K562 (cell line): Measurements from ENCODE around the gene WDR70. TPM values are rescaled to one million over a fixed set of nuclear protein-coding genes. Genes with fewer than 3 reads are reported as not detected.

Source experiments
- ATAC-seq: fragments of 200-7000 bp; cut with Tn5 transposase; 3 replicates; pipeline ENCODE4 v1.9.1; 2020; ENCODE audit warnings: moderate library complexity
- BruUV-seq: library from RNA; stranded (reverse); fragments of 400-500 nt; replicated peaks from 2 replicates; lab custom pipeline; 2021; lab: Mats Ljungman, UMichigan
- CTCF ChIA-PET: fragments of 300-600 bp; formaldehyde crosslinking; extraction: SDS; loops from one replicate; lab custom pipeline; 2021; ENCODE audit warnings: low intra/inter-chr PET ratio; lab: Yijun Ruan, JAX
- POLR2A ChIA-PET: fragments of 300-600, 350-650 bp; sonication (Branson Sonifier 250); formaldehyde crosslinking; extraction: SDS; loops from one replicate; lab custom pipeline; 2021; ENCODE audit warnings: antibody characterized with exemption, inconsistent platforms; lab: Yijun Ruan, JAX
- DNase-seq, 4 experiments: peaks; one replicate each; pipeline versions ENCODE4 v3.0.0 to v3.0.0-alpha.2; 2011 to 2018; ENCODE audit warnings: low spot score in 3 of 4, mixed read lengths in 3 of 4; ENCODE audit errors: extremely low read depth in 1 of 4
- FAIRE-seq: peaks from 2 replicates; lab custom pipeline; 2011; peaks lifted over from hg19 to GRCh38; lab: Jason Lieb, UNC
- H2AFZ ChIP-seq: 2 replicates; pipeline ENCODE4 v1.6.0; 2011; ENCODE audit warnings: low read depth, low read length, control low read depth, inconsistent platforms
- H3K27ac ChIP-seq: fragments of 200-600 bp; 3 replicates; pipeline ENCODE4 v1.8.0; 2011; ENCODE audit warnings: low read depth, mild to moderate bottlenecking, control low read depth, inconsistent platforms, low read length, moderate library complexity, mixed read lengths; ENCODE audit errors: extremely low read depth
- H3K27me3 ChIP-seq, 2 experiments: fragments of 300-600 bp in 1 of 2; 2 replicates in 1 of 2; 3 replicates in 1 of 2; pipeline versions ENCODE4 v1.6.0 to v1.8.0; 2011; ENCODE audit warnings: inconsistent platforms in 2 of 2, low read length in 2 of 2, mild to moderate bottlenecking in 1 of 2, mixed read lengths in 1 of 2, moderate library complexity in 1 of 2; ENCODE audit not compliant: control insufficient read depth in 2 of 2, insufficient read depth in 2 of 2
- H3K36me3 ChIP-seq: fragments of 300-600 bp; 3 replicates; pipeline ENCODE4 v1.8.0; 2011; ENCODE audit warnings: mild to moderate bottlenecking, low read length, inconsistent platforms; ENCODE audit not compliant: control insufficient read depth, insufficient read depth
- H3K4me1 ChIP-seq, 2 experiments: fragments of 200-600 bp in 1 of 2; replicated peaks in 1 of 2; 2 replicates in 1 of 2; 3 replicates in 1 of 2; pipeline versions ENCODE4 v1.5.1 to v1.8.0; 2011; ENCODE audit warnings: inconsistent platforms in 2 of 2, low read length in 2 of 2, mild to moderate bottlenecking in 1 of 2, mixed read lengths in 1 of 2, moderate library complexity in 1 of 2; ENCODE audit not compliant: control insufficient read depth in 2 of 2, insufficient read depth in 2 of 2
- H3K4me2 ChIP-seq: 2 replicates; pipeline ENCODE4 v1.6.1; 2011; ENCODE audit warnings: low read length, control low read depth, inconsistent platforms, mixed read lengths; ENCODE audit not compliant: insufficient read depth
- H3K4me3 ChIP-seq: fragments of 200-600 bp; sonication (generic), shearing (Covaris generic); 2 replicates; pipeline ENCODE4 v1.5.1; 2016; ENCODE audit warnings: control low read depth, inconsistent platforms
- H3K79me2 ChIP-seq: fragments of 200-600 bp; 3 replicates; pipeline ENCODE4 v1.8.0; 2011; ENCODE audit warnings: low read length, inconsistent platforms; ENCODE audit not compliant: control insufficient read depth, insufficient read depth
- H3K9ac ChIP-seq, 2 experiments: 2 replicates each; pipeline versions ENCODE4 v1.6.0 to v1.6.1; 2011; ENCODE audit warnings: low read depth in 2 of 2, low read length in 2 of 2, control low read depth in 1 of 2, inconsistent platforms in 1 of 2, mild to moderate bottlenecking in 1 of 2, mixed read lengths in 1 of 2; ENCODE audit not compliant: insufficient read depth in 1 of 2
- H3K9me1 ChIP-seq: one replicate; pipeline ENCODE4 v1.6.0; 2011; ENCODE audit warnings: inconsistent platforms, mild to moderate bottlenecking, low read length, moderate library complexity; ENCODE audit not compliant: control insufficient read depth, insufficient read depth
- H3K9me3 ChIP-seq: replicated peaks from 2 replicates; pipeline ENCODE4 v1.5.1; 2011; ENCODE audit warnings: low read depth, low read length, inconsistent platforms; ENCODE audit not compliant: control insufficient read depth, insufficient read depth
- H4K20me1 ChIP-seq: replicated peaks from 2 replicates; pipeline ENCODE4 v1.6.1; 2011; ENCODE audit warnings: low read length, inconsistent platforms, mixed read lengths; ENCODE audit not compliant: control insufficient read depth, insufficient read depth
- CC2D1A ChIP-seq: fragments of 450-650 bp; IDR thresholded peaks from 2 replicates; pipeline ENCODE4 v1.6.1; 2017; ENCODE audit warnings: mild to moderate bottlenecking
- CXXC5 ChIP-seq: fragments of 250-450 bp; sonication (Bioruptor Pico); IDR thresholded peaks from 2 replicates; pipeline ENCODE4 v1.8.0; 2022; ENCODE audit warnings: inconsistent platforms, mild to moderate bottlenecking, moderate library complexity
- DNMT1 ChIP-seq: fragments of 450-650 bp; IDR thresholded peaks from 2 replicates; pipeline ENCODE4 v1.6.1; 2016; ENCODE audit warnings: antibody characterized with exemption, mild to moderate bottlenecking
- FOXK2 ChIP-seq, 2 experiments: fragments of 450-650 bp; IDR thresholded peaks in 1 of 2; conservative IDR thresholded peaks in 1 of 2; 2 replicates each; pipeline ENCODE4 v1.6.1; 2016; ENCODE audit warnings: low read depth in 2 of 2, mild to moderate bottlenecking in 1 of 2
- L3MBTL2 ChIP-seq: fragments of 450-650 bp; IDR thresholded peaks from 2 replicates; pipeline ENCODE4 v1.6.1; 2016; ENCODE audit warnings: mild to moderate bottlenecking, moderate library complexity
- MAFK ChIP-seq: IDR thresholded peaks from 2 replicates; pipeline ENCODE4 v1.6.1; 2011; ENCODE audit warnings: low read length, improper control_type of control experiment
- MYNN ChIP-seq, 2 experiments: sonication (generic); formaldehyde crosslinking in 1 of 2; IDR thresholded peaks; 2 replicates each; pipeline versions ENCODE4 v1.5.0 to v1.6.1; 2016 to 2020; ENCODE audit warnings: antibody characterized with exemption in 1 of 2, missing genetic modification reagents in 1 of 2
- PHF21A ChIP-seq: fragments of 450-650 bp; IDR thresholded peaks from 2 replicates; pipeline ENCODE4 v1.6.1; 2017; ENCODE audit warnings: low read depth, borderline replicate concordance
- PHF8 ChIP-seq: fragments of 200-600 bp; sonication (generic); IDR thresholded peaks from 2 replicates; pipeline ENCODE4 v1.6.1; 2012; ENCODE audit warnings: mixed run types, mild to moderate bottlenecking, inconsistent platforms, low read length, moderate library complexity, borderline replicate concordance
- RAD51 ChIP-seq: fragments of 450-650 bp; IDR thresholded peaks from 2 replicates; pipeline ENCODE4 v1.7.1; 2016; ENCODE audit warnings: low read depth, mild to moderate bottlenecking, borderline replicate concordance
- ZC3H11A ChIP-seq: IDR thresholded peaks from 2 replicates; pipeline ENCODE4 v1.6.1; 2012; ENCODE audit warnings: low read depth, low read length, improper control_type of control experiment
- ZEB2 ChIP-seq: fragments of 450-650 bp; IDR thresholded peaks from 2 replicates; pipeline ENCODE4 v1.6.1; 2016
- ZKSCAN8 ChIP-seq: fragments of 200-800 bp; sonication (Bioruptor generic); IDR thresholded peaks from 2 replicates; pipeline ENCODE4 v1.6.1; 2016; ENCODE audit warnings: missing genetic modification characterization, missing compliant biosample characterization
- ZNF780A ChIP-seq: fragments of 250-450 bp; sonication (Bioruptor Pico); IDR thresholded peaks from 2 replicates; pipeline ENCODE4 v1.5.0; 2021; ENCODE audit warnings: mild to moderate bottlenecking
- WGBS: fragments of 100-300 bp; shearing (Covaris generic); methylation state at CpG from one replicate; pipeline ENCODE4 v1.1.6; 2016; ENCODE audit warnings: low coverage, mixed read lengths; ENCODE audit not compliant: insufficient coverage; ENCODE audit errors: missing lambda C conversion rate; 5-methylcytosine and 5-hydroxymethylcytosine counted together
- in situ Hi-C: fragments of 300-500 bp; cut with MboI; formaldehyde crosslinking; loops from 4 replicates; pipeline ENCODE4 v1.15.0; 2018; ENCODE audit warnings: inconsistent platforms, mixed read lengths
- intact Hi-C: fragments of 100-400 bp; cut with micrococcal nuclease; formaldehyde crosslinking; loops from 2 replicates; pipeline ENCODE4 v1.14.2; 2022
- polyA plus RNA-seq, 8 experiments: library from polyadenylated mRNA; depleted of rRNA in 4 of 8; stranded (reverse) in 5 of 8; unstranded in 3 of 8; fragments of >200 nt; fragmentation: Nextera tagmentation in 2 of 8; fragmentation: Illumina TruSeq in 1 of 8; extraction: Ambion mirVana in 2 of 8; extraction: Trizol in 1 of 8; gene quantifications; 2 replicates each; pipeline versions ENCODE4 v1.2.1 to v1.2.3, GENCODE V29; 2011 to 2014; ENCODE audit warnings: inconsistent platforms in 1 of 8, missing spikeins in 1 of 8
- total RNA-seq, 7 experiments: library from RNA; depleted of rRNA in 6 of 7; stranded (reverse); fragments of >200 nt in 6 of 7; fragmentation: Illumina TruSeq in 2 of 7; extraction: Trizol in 2 of 7; gene quantifications; 2 replicates each; pipeline versions ENCODE4 v1.2.1 to v1.2.3, GENCODE V29; 2011 to 2021; ENCODE audit warnings: low replicate concordance in 1 of 7
- TF ChIP-seq, protein P1 (sequence below): sonication (generic); formaldehyde crosslinking; IDR thresholded peaks from 2 replicates; pipeline ENCODE4 v1.8.1; 2023; ENCODE audit warnings: mild to moderate bottlenecking, missing genetic modification reagents, moderate library complexity
- TF ChIP-seq, protein P2 (sequence below): sonication (generic); formaldehyde crosslinking; IDR thresholded peaks from 2 replicates; pipeline ENCODE4 v1.8.0; 2022; ENCODE audit warnings: missing genetic modification reagents, mild to moderate bottlenecking, borderline replicate concordance

The WDR70 gene
- total and polyA plus RNA-seq, 9 of the 15 experiments (the other 6 are each of a cell fraction or from before 2014, with no cell fraction given), result 16.8 to 46.6 (median 38.8) TPM

DNA sequence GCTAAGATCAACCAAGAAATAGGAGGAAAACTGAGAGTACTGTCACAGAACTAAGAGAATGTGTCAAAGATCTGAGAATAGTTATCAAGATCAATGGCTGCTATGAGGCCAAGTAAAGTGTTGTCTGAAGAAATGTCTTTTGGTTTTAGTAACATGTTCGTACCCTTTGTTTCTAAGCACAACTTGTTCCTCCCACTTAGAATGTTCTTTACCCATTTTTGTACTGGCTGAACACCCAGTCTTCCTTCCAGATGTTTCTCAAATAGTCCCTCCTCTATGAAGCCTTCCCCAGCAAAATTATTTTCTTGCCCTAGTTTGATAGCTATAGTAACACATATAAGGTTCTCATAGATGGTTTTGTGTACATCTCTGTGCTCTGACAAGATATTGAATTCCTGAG, 191.5 kb downstream of the WDR70 start:
- Histone ChIP-seq H2AFZ (no peak overlapping the region), H3K4me1 (peaks cover 0 to 3% of the 10 kb centered on the region in 2 experiments; a peak in 1 of 5 replicates), H3K9me1 (no peaks in the 10 kb centered on the region), H4K20me1 (no peaks in the 10 kb centered on the region), H3K79me2 (no peaks in the 10 kb centered on the region)
- ATAC-seq (no peak), DNase-seq (no peak)
- CTCF ChIA-PET, result no interaction called here
- intact Hi-C loops (loop anchor here (10.0 kb wide), 1 partner anchor 104 kb away; no protein-coding TSS in a partner anchor), in situ Hi-C loops (no loop called here)
- no TSS peak for BruUV-seq
- no peak for TF ChIP-seq ZNF780A (CRISPR knock-in tag)
- no peak for TF ChIP-seq FOXK2 (conservative IDR thresholded peaks at IDR 0.05 in 1 of 2, IDR thresholded peaks at IDR 0.05 in 1 of 2; ENCODE audit: low read depth in 2 of 2)
- no peak for TF ChIP-seq RAD51
- TF ChIP-seq DNMT1, result no peak
- no peak for TF ChIP-seq CC2D1A
- TF ChIP-seq, all 486 proteins: peak for 0
- peak; percentile 23 for FAIRE-seq
- no peaks in the 10 kb centered on the region for H3K27me3 ChIP-seq
- H3K27ac ChIP-seq, result no peak overlapping the region
- H3K4me2 ChIP-seq, result no peak overlapping the region
- H3K36me3 ChIP-seq, result no peaks in the 10 kb centered on the region
- H3K9me3 ChIP-seq, result no peaks in the 10 kb centered on the region
- no peak overlapping the region for H3K4me3 ChIP-seq
- WGBS, result 40% methylated on average over 1 of the region's 1 CpG
- POLR2A ChIA-PET, result interaction anchor here (0.6 to 1.1 kb wide), 2 partner anchors 98 to 232 kb away, joined by 3 read pairs; no protein-coding TSS in a partner anchor
- no peak overlapping the region for H3K9ac ChIP-seq

DNA sequence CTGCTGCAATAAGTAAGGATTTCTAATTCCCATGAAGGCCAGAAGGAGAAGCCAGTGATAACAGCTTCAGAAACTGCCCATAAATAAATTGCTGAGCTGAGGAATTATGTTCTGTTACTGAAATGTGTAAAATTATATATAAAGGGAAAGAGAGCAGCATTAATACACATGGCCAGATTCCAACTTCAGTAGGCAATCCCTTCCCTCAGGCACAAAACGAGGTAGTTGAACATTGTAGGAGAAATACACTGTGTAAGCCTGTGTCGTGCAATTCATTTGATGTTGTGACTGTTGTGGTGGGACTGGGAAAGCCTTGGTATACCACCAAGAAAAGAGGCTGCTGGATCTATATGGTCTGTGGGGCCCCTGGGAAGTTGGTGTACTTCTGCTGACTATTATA, 192.9 kb downstream of the WDR70 start:
- Histone ChIP-seq H3K9ac (no peak overlapping the region), H4K20me1 (no peaks in the 10 kb centered on the region), H3K36me3 (no peaks in the 10 kb centered on the region), H3K27ac (no peak overlapping the region), H3K4me2 (no peak overlapping the region), H3K4me1 (peaks cover 0 to 15% of the 10 kb centered on the region in 2 experiments; a peak in 3 of 5 replicates), H2AFZ (no peak overlapping the region), H3K27me3 (no peaks in the 10 kb centered on the region), H3K9me3 (no peaks in the 10 kb centered on the region), H3K9me1 (no peaks in the 10 kb centered on the region), H3K79me2 (no peaks in the 10 kb centered on the region), H3K4me3 (no peak overlapping the region)
- no peak for ATAC-seq
- BruUV-seq, result no TSS peak
- CTCF ChIA-PET, result no interaction called here
- in situ Hi-C loops (no loop called here), intact Hi-C loops (loop anchor here (10.0 kb wide), 1 partner anchor 103 kb away; no protein-coding TSS in a partner anchor)
- no peak for DNase-seq
- no peak for FAIRE-seq
- 50% methylated on average over 2 of the region's 2 CpGs for WGBS
- POLR2A ChIA-PET, result no interaction called here
- no peak for TF ChIP-seq PHF8
- no peak for TF ChIP-seq L3MBTL2
- TF ChIP-seq, protein P1, sequence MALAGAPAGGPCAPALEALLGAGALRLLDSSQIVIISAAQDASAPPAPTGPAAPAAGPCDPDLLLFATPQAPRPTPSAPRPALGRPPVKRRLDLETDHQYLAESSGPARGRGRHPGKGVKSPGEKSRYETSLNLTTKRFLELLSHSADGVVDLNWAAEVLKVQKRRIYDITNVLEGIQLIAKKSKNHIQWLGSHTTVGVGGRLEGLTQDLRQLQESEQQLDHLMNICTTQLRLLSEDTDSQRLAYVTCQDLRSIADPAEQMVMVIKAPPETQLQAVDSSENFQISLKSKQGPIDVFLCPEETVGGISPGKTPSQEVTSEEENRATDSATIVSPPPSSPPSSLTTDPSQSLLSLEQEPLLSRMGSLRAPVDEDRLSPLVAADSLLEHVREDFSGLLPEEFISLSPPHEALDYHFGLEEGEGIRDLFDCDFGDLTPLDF (CRISPR knock-in tag), result no peak
- TF ChIP-seq CXXC5 (CRISPR knock-in tag), result no peak
- TF ChIP-seq, protein P2, sequence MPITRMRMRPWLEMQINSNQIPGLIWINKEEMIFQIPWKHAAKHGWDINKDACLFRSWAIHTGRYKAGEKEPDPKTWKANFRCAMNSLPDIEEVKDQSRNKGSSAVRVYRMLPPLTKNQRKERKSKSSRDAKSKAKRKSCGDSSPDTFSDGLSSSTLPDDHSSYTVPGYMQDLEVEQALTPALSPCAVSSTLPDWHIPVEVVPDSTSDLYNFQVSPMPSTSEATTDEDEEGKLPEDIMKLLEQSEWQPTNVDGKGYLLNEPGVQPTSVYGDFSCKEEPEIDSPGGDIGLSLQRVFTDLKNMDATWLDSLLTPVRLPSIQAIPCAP (CRISPR knock-in tag), result no peak
- TF ChIP-seq MAFK, result no peak
- no peak for TF ChIP-seq PHF21A
- TF ChIP-seq ZEB2, result no peak
- no peak for TF ChIP-seq ZC3H11A
- TF ChIP-seq ZKSCAN8, result no peak
- no peak for TF ChIP-seq MYNN (IDR thresholded peaks at IDR 0.05)
- TF ChIP-seq MYNN (CRISPR knock-in tag; IDR thresholded peaks at IDR 0.05), result no peak
